HL-60 (cell line): ENCODE data around the gene TRERF1.

ENCODE experiments used
- DNase-seq, 2 experiments: peaks; one replicate each; pipeline ENCODE4 v3.0.0-alpha.2; 2010 to 2020; ENCODE audit warnings: low read depth in 1 of 2, low spot score in 1 of 2
- H3K27ac ChIP-seq: fragments of 250-450 bp; sonication (Bioruptor Pico); replicated peaks from 2 replicates; pipeline ENCODE4 v1.5.1; 2020; ENCODE audit warnings: mild to moderate bottlenecking, moderate library complexity
- H3K27me3 ChIP-seq: fragments of 250-450 bp; sonication (Bioruptor Pico); 2 replicates; pipeline ENCODE4 v1.5.1; 2021; ENCODE audit warnings: mild to moderate bottlenecking, moderate library complexity; ENCODE audit not compliant: insufficient read depth, poor library complexity, severe bottlenecking
- H3K4me3 ChIP-seq: replicated peaks from 2 replicates; pipeline ENCODE4 v1.5.1; 2011; ENCODE audit warnings: mild to moderate bottlenecking, control low read depth, low read length; ENCODE audit not compliant: insufficient read depth
- GABPA ChIP-seq: IDR thresholded peaks from 2 replicates; pipeline ENCODE4 v1.6.1; 2012; ENCODE audit warnings: low read depth
- POLR2AphosphoS5 ChIP-seq: IDR thresholded peaks from 2 replicates; pipeline ENCODE4 v1.6.1; 2012; ENCODE audit warnings: low read depth
- SPI1 ChIP-seq: IDR thresholded peaks from 2 replicates; pipeline ENCODE4 v1.6.1; 2012; ENCODE audit warnings: low read depth, mild to moderate bottlenecking, borderline replicate concordance
- TF ChIP-seq, protein P1 (sequence below): IDR thresholded peaks from 2 replicates; pipeline ENCODE4 v1.6.1; 2012; ENCODE audit warnings: low read depth; ENCODE audit not compliant: insufficient replicate concordance
- TF ChIP-seq, protein P2 (sequence below): IDR thresholded peaks from one replicate; pipeline ENCODE4 v1.5.1; 2011; ENCODE audit warnings: low read length, control low read depth, inconsistent platforms; ENCODE audit not compliant: insufficient read depth

TRERF1 gene

GRCh38 chr6:42404484-42404883 is 47.2 kb downstream of the TRERF1 start:
- H3K27ac ChIP-seq: no peak overlapping the region
- DNase-seq: no peak

GRCh38 chr6:42403831-42404230 is 47.9 kb downstream of the TRERF1 start:
- TF ChIP-seq, protein P1, sequence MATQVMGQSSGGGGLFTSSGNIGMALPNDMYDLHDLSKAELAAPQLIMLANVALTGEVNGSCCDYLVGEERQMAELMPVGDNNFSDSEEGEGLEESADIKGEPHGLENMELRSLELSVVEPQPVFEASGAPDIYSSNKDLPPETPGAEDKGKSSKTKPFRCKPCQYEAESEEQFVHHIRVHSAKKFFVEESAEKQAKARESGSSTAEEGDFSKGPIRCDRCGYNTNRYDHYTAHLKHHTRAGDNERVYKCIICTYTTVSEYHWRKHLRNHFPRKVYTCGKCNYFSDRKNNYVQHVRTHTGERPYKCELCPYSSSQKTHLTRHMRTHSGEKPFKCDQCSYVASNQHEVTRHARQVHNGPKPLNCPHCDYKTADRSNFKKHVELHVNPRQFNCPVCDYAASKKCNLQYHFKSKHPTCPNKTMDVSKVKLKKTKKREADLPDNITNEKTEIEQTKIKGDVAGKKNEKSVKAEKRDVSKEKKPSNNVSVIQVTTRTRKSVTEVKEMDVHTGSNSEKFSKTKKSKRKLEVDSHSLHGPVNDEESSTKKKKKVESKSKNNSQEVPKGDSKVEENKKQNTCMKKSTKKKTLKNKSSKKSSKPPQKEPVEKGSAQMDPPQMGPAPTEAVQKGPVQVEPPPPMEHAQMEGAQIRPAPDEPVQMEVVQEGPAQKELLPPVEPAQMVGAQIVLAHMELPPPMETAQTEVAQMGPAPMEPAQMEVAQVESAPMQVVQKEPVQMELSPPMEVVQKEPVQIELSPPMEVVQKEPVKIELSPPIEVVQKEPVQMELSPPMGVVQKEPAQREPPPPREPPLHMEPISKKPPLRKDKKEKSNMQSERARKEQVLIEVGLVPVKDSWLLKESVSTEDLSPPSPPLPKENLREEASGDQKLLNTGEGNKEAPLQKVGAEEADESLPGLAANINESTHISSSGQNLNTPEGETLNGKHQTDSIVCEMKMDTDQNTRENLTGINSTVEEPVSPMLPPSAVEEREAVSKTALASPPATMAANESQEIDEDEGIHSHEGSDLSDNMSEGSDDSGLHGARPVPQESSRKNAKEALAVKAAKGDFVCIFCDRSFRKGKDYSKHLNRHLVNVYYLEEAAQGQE: no peak
- TF ChIP-seq, protein P2, sequence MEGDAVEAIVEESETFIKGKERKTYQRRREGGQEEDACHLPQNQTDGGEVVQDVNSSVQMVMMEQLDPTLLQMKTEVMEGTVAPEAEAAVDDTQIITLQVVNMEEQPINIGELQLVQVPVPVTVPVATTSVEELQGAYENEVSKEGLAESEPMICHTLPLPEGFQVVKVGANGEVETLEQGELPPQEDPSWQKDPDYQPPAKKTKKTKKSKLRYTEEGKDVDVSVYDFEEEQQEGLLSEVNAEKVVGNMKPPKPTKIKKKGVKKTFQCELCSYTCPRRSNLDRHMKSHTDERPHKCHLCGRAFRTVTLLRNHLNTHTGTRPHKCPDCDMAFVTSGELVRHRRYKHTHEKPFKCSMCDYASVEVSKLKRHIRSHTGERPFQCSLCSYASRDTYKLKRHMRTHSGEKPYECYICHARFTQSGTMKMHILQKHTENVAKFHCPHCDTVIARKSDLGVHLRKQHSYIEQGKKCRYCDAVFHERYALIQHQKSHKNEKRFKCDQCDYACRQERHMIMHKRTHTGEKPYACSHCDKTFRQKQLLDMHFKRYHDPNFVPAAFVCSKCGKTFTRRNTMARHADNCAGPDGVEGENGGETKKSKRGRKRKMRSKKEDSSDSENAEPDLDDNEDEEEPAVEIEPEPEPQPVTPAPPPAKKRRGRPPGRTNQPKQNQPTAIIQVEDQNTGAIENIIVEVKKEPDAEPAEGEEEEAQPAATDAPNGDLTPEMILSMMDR: no peak
- TF ChIP-seq SPI1: no peak
- no peak for TF ChIP-seq POLR2AphosphoS5
- TF ChIP-seq GABPA: no peak
- Histone ChIP-seq H3K27ac (no peak overlapping the region), H3K4me3 (no peak overlapping the region)

More at GRCh38 chr6:42404484-42404883, 47.2 kb downstream of the TRERF1 start:
- no peaks in the 10 kb centered on the region for H3K27me3 ChIP-seq
- TF ChIP-seq, protein P1: no peak
- TF ChIP-seq, protein P2: no peak
- TF ChIP-seq GABPA: no peak
- no peak for TF ChIP-seq SPI1
- no peak for TF ChIP-seq POLR2AphosphoS5
- no peak overlapping the region for H3K4me3 ChIP-seq

GRCh38 chr6:42403421-42403820 is 48.3 kb downstream of the TRERF1 start:
- no peak overlapping the region for H3K4me3 ChIP-seq
- TF ChIP-seq SPI1 (no peak), POLR2AphosphoS5 (no peak), GABPA (no peak)
- TF ChIP-seq, protein P2: no peak
- TF ChIP-seq, protein P1: no peak
- H3K27me3 ChIP-seq: no peaks in the 10 kb centered on the region
- no peak for DNase-seq
- no peak overlapping the region for H3K27ac ChIP-seq

More at GRCh38 chr6:42403831-42404230, 47.9 kb downstream of the TRERF1 start:
- no peak for DNase-seq
- H3K27me3 ChIP-seq: no peaks in the 10 kb centered on the region
